AG10803 (cell line): ENCODE results near the gene RSPH1.

ENCODE experiments used
- DNase-seq: peaks from one replicate; pipeline ENCODE4 v3.0.0; 2010; ENCODE audit warnings: low read depth
- H3K4me3 ChIP-seq: 2 replicates; pipeline ENCODE4 v1.5.1; 2011; ENCODE audit warnings: mild to moderate bottlenecking, low read length, control low read depth
- TF ChIP-seq, protein P1 (sequence below): conservative IDR thresholded peaks from 2 replicates; pipeline ENCODE4 v1.5.1; 2011; ENCODE audit warnings: mild to moderate bottlenecking, low read length, control low read depth, inconsistent platforms

RSPH1 gene

DNA sequence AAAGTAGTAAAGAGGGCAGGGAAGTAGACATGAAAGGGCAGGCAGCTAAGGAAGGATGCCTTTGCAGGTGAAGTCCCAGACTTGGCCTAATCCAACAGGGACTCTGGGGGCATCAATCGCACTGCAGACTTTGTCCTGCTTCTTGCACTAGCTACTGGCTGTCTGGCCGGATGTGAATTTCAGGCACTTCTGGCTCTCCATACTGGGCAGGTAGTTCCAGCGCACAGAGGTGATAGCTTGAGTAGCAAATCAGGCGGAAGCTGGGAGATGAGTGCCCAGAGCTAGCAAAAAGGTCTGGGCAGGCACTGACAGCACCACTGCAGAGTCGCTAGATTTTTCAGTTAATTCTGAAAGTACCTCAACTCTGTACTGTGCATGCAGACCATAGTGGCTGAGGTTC is 997 bp downstream of the RSPH1 start:
- no peak for DNase-seq
- TF ChIP-seq, protein P1, sequence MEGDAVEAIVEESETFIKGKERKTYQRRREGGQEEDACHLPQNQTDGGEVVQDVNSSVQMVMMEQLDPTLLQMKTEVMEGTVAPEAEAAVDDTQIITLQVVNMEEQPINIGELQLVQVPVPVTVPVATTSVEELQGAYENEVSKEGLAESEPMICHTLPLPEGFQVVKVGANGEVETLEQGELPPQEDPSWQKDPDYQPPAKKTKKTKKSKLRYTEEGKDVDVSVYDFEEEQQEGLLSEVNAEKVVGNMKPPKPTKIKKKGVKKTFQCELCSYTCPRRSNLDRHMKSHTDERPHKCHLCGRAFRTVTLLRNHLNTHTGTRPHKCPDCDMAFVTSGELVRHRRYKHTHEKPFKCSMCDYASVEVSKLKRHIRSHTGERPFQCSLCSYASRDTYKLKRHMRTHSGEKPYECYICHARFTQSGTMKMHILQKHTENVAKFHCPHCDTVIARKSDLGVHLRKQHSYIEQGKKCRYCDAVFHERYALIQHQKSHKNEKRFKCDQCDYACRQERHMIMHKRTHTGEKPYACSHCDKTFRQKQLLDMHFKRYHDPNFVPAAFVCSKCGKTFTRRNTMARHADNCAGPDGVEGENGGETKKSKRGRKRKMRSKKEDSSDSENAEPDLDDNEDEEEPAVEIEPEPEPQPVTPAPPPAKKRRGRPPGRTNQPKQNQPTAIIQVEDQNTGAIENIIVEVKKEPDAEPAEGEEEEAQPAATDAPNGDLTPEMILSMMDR: no peak
- no peak overlapping the region for H3K4me3 ChIP-seq

DNA sequence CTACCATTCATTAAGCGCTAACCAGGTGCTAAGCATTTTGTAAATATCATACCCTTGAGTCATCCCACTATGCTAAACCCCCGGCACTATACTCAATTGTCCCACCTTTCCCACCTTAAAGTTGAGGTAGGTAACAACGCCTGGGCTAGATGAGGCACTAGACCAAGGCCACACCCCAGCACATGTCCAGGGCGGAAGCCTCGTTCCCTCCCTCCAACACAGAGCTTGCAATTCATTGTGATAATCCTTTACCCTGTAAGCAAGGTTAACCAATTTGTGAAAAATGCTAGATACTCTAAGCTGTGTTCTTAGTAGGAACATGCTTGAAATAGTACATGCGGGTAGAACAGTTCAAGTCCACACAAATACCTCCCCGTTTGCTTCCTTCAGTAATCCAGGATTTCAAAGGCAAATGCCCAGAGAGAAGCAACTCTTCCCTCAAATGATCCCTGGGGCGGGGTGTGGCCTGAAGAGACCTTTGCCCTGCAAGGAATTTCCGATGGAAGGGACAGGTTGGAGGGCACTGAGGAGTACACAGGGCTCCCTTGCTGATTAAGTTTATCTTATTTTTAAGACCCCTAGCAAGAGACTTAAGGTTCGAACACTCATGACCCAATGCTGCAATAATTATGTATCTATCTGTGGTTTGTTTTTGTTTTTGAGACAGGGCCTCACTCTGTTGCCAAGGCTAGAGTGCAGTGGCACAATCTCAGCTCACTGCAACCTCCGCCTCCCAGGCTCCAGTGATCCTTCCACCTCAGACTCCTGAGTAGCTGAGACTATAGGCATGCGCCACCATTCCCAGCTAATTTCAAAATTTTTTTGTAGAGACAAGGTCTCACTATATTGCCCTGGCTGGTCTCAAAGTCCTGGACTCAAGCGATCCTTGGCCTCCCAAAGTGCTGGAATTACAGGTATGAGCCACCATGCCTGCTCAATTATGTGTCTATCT is 2.6 kb downstream of the RSPH1 start:
- no peak overlapping the region for H3K4me3 ChIP-seq
- TF ChIP-seq, protein P1: no peak
- no peak for DNase-seq

DNA sequence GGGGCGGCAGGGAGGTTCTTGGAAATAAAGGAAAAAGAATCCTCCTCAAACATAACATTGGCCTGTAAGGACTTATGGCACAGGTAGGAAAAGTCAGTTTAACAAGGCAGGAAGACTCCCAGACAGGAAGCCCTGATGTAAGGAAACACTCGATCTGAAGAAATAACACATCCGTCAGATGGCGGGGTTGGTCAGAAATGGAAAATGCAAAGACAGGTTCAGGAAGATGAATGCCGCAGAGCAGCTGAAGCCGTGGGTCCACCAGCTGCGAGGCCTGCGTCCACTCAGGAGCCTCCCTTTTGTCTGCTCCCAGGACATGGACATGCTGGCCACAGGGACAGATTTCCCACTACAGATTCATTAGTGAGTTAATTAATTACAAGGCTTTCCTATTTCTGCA is 3.8 kb downstream of the RSPH1 start:
- H3K4me3 ChIP-seq: no peak overlapping the region
- no peak for DNase-seq
- TF ChIP-seq, protein P1: no peak

DNA sequence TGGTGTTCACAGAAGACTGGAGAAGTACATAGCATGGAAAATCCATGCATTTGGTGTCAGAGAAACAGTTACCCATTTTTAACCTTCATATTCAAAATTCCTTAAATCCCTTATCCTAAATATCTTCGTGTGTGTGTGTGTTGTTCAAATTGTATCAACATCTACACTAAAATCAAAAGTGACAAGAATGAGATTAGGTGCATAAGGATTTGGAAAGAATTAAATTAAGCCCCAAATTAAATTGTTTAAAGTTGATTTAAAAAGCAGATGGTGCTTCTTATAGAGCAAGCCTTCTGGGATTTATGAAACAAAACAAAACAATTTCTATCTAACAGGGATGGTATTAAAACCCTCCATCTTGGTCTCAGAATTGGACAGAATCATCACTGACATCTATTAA is 4.7 kb downstream of the RSPH1 start:
- TF ChIP-seq, protein P1: no peak
- no peak overlapping the region for H3K4me3 ChIP-seq
- DNase-seq: no peak

DNA sequence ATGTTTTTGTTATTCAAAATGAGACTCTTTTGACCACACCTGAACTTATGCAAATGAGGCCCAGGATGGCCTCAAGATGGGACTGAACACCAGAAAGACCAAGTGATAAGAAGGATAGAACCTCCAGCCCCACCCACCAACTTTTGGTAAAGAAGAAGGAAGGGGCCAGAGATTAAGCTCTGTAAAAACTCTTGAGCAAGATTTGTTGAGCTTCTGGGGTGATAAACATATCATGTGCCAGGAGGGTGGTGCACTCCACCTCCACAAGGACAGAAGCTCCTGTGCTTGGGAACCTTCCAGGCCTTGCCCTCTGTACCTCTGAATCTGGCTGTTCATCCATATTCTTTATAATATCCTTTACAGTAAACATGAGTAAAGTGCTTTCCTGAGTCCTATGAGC is 5.3 kb downstream of the RSPH1 start:
- no peak overlapping the region for H3K4me3 ChIP-seq
- TF ChIP-seq, protein P1: no peak
- DNase-seq: no peak

DNA sequence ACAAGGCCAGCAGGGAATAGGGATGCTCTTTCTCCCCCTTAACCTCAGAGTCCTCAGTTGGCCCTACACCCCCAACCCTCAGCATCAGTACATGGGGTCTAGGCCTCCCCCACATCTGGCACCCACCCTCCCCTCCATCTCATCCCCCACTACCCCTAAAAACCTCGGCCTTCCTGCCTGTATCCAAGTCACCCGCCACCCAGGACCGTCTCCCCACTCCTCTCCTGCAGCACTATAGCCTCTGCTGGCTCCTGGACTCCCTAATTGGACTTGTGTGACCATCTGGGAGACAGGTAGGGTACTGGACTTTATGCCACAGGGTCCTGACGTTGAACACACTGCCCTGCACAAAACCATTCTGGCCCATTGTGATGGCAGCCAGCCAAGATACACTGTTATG is 6.0 kb downstream of the RSPH1 start:
- H3K4me3 ChIP-seq: no peak overlapping the region
- no peak for DNase-seq
- TF ChIP-seq, protein P1: no peak

DNA sequence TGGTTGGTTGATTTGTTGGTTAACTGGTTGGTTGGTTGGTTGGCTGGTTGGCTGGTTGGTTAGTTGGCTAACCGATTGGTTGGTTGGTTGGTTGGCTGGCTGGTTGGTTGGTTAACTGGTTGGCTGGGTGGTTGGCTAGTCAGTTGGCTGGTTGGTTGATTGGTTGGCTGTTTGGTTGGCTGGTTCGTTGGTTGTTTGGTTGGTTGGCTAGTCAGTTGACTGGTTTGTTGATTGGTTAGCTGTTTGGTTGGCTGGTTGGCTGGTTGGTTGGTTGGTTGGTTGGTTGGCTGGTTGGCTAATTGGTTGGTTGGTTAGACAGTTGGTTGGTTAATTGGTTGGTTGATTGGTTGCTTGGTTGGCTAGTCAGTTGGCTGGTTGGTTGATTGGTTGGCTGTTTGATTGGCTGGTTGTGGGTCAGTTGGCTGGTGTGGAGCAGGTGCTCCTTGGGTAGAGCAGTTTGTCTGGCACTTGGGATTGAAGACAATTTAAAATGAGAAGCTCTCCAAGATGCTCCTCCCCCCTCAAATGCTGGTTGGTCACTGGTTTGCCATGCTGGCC is 6.9 kb downstream of the RSPH1 start:
- no peak for DNase-seq
- TF ChIP-seq, protein P1: no peak
- H3K4me3 ChIP-seq: no peak overlapping the region
